Panc1 (cell line): ENCODE results near the gene SFTPA1. TPM values are rescaled to one million over a fixed set of nuclear protein-coding genes. Genes with fewer than 3 reads are reported as not detected.
"Not testable (repeated sequence)": the region's sequence is repeated elsewhere in the genome, so short reads cannot be mapped to it uniquely, and the experiment has no call there.

Experiments
- ATAC-seq: fragments of 200-7000 bp; cut with Tn5 transposase; 2 replicates; pipeline ENCODE4 v1.9.1; 2020; ENCODE audit warnings: mild to moderate bottlenecking, moderate library complexity
- BruUV-seq: library from RNA; stranded (reverse); fragments of 400-500 nt; replicated peaks from 2 replicates; lab custom pipeline; 2021; lab: Mats Ljungman, UMichigan
- CTCF ChIA-PET: fragments of 300-600 bp; sonication (Branson Sonifier 250); formaldehyde crosslinking; loops from one replicate; lab custom pipeline; 2022; ENCODE audit warnings: antibody characterized with exemption; lab: Charles Lee
- POLR2A ChIA-PET: fragments of 300-600 bp; sonication (Branson Sonifier 250); formaldehyde crosslinking; loops from one replicate; lab custom pipeline; 2022; ENCODE audit warnings: antibody characterized with exemption; lab: Charles Lee
- DNase-seq: peaks from one replicate; pipeline ENCODE4 v3.0.0-alpha.2; 2010; ENCODE audit warnings: low read depth, low spot score
- H3K27ac ChIP-seq: 2 replicates; pipeline ENCODE4 v1.5.1; 2011; ENCODE audit warnings: mild to moderate bottlenecking, low read length, inconsistent platforms
- H3K27me3 ChIP-seq: fragments of 200-500 bp; sonication (Bioruptor generic); 2 replicates; pipeline ENCODE4 v1.6.0; 2014; ENCODE audit warnings: low read length, inconsistent platforms; ENCODE audit not compliant: control insufficient read depth, insufficient read depth
- H3K36me3 ChIP-seq: fragments of 200-500 bp; sonication (Bioruptor generic); 2 replicates; pipeline ENCODE4 v1.5.1; 2014; ENCODE audit warnings: inconsistent platforms, mild to moderate bottlenecking, low read length, moderate library complexity; ENCODE audit not compliant: control insufficient read depth, insufficient read depth
- H3K4me1 ChIP-seq: 2 replicates; pipeline ENCODE4 v1.5.1; 2011; ENCODE audit warnings: inconsistent platforms, mild to moderate bottlenecking, low read length, moderate library complexity; ENCODE audit not compliant: control insufficient read depth, insufficient read depth
- H3K4me3 ChIP-seq, 2 experiments: 2 replicates each; pipeline ENCODE4 v1.5.1; 2011 to 2012; ENCODE audit warnings: low read depth in 2 of 2, low read length in 2 of 2, mild to moderate bottlenecking in 2 of 2, inconsistent platforms in 1 of 2, moderate library complexity in 1 of 2
- H3K9me3 ChIP-seq: fragments of 200-500 bp; sonication (Bioruptor generic); 2 replicates; pipeline ENCODE4 v1.5.1; 2014; ENCODE audit warnings: low read depth, mild to moderate bottlenecking, inconsistent platforms, low read length, moderate library complexity; ENCODE audit not compliant: control insufficient read depth, insufficient read depth
- POLR2AphosphoS5 ChIP-seq: IDR thresholded peaks from 2 replicates; pipeline ENCODE4 v1.6.1; 2012; ENCODE audit warnings: mild to moderate bottlenecking, low read depth, low read length, moderate library complexity
- SIN3A ChIP-seq: IDR thresholded peaks from 2 replicates; pipeline ENCODE4 v1.6.1; 2012; ENCODE audit warnings: low read depth, mild to moderate bottlenecking, low read length, moderate library complexity, borderline replicate concordance; ENCODE audit not compliant: insufficient read depth
- TCF7L2 ChIP-seq: IDR thresholded peaks from 2 replicates; pipeline ENCODE4 v1.6.1; 2011; ENCODE audit warnings: mild to moderate bottlenecking, low read depth, low read length, inconsistent platforms
- in situ Hi-C: cut with HindIII; loops from 2 replicates; pipeline ENCODE4 v1.10.0; 2016; ENCODE audit warnings: low sequenced_read_pairs, low pct_unique_long_range_greater_than_20kb
- intact Hi-C: fragments of 100-400 bp; cut with micrococcal nuclease; formaldehyde crosslinking; loops from one replicate; pipeline ENCODE4 v1.10.0; 2022; ENCODE audit not compliant: unreplicated experiment
- total RNA-seq: library from RNA; stranded (reverse); gene quantifications from one replicate; pipeline ENCODE4 v1.2.1, GENCODE V29; 2021; ENCODE audit not compliant: unreplicated experiment
- TF ChIP-seq, protein P1 (sequence below), 2 experiments: IDR thresholded peaks; 2 replicates each; pipeline ENCODE4 v1.6.1; 2011 to 2012; ENCODE audit warnings: low read depth in 2 of 2, control low read depth in 1 of 2, low read length in 1 of 2, mild to moderate bottlenecking in 1 of 2, moderate library complexity in 1 of 2; ENCODE audit not compliant: insufficient read depth in 1 of 2
- TF ChIP-seq, protein P2 (sequence below): fragments of 450-650 bp; IDR thresholded peaks from 2 replicates; pipeline ENCODE4 v1.5.1; 2017; ENCODE audit warnings: mild to moderate bottlenecking

Gene SFTPA1
- total RNA-seq, 1 experiment from 2014 or later = 3.8 TPM

DNA sequence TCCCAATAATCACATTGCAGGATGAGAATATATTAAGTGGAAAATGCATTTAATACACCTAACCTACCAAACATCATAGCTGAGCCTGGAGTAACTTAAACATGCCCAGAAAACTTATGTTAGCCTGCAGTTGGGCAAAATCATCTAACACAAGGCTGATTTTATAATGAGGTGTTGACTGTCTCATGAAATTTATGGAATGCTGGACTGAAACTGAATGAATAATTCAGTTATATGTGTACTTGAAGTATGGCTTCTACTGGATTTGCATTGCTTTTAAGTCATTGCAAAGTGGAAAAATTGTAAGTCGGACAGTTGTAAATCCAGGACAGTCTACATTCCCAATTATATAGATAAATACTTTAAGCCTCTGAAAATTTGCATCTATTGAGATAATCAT, 5.4 kb downstream of the SFTPA1 start:
- in situ Hi-C loops (no loop called here), intact Hi-C loops (no loop called here)
- Histone ChIP-seq H3K9me3 (no peaks in the 10 kb centered on the region), H3K27ac (no peak overlapping the region), H3K4me1 (no peaks in the 10 kb centered on the region), H3K27me3 (0 out of 2 replicates have a peak, but pooled peaks cover 4% of the 10 kb centered on the region), H3K36me3 (no peaks in the 10 kb centered on the region), H3K4me3 (no peak overlapping the region)
- TF ChIP-seq TCF7L2 (no peak), SIN3A (no peak), POLR2AphosphoS5 (no peak)
- TF ChIP-seq, protein P1, sequence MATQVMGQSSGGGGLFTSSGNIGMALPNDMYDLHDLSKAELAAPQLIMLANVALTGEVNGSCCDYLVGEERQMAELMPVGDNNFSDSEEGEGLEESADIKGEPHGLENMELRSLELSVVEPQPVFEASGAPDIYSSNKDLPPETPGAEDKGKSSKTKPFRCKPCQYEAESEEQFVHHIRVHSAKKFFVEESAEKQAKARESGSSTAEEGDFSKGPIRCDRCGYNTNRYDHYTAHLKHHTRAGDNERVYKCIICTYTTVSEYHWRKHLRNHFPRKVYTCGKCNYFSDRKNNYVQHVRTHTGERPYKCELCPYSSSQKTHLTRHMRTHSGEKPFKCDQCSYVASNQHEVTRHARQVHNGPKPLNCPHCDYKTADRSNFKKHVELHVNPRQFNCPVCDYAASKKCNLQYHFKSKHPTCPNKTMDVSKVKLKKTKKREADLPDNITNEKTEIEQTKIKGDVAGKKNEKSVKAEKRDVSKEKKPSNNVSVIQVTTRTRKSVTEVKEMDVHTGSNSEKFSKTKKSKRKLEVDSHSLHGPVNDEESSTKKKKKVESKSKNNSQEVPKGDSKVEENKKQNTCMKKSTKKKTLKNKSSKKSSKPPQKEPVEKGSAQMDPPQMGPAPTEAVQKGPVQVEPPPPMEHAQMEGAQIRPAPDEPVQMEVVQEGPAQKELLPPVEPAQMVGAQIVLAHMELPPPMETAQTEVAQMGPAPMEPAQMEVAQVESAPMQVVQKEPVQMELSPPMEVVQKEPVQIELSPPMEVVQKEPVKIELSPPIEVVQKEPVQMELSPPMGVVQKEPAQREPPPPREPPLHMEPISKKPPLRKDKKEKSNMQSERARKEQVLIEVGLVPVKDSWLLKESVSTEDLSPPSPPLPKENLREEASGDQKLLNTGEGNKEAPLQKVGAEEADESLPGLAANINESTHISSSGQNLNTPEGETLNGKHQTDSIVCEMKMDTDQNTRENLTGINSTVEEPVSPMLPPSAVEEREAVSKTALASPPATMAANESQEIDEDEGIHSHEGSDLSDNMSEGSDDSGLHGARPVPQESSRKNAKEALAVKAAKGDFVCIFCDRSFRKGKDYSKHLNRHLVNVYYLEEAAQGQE (IDR thresholded peaks at IDR 0.05; ENCODE audit: insufficient read depth in 1 of 2, low read depth in 2 of 2, low read length in 1 of 2) = no peak
- TF ChIP-seq, protein P2, sequence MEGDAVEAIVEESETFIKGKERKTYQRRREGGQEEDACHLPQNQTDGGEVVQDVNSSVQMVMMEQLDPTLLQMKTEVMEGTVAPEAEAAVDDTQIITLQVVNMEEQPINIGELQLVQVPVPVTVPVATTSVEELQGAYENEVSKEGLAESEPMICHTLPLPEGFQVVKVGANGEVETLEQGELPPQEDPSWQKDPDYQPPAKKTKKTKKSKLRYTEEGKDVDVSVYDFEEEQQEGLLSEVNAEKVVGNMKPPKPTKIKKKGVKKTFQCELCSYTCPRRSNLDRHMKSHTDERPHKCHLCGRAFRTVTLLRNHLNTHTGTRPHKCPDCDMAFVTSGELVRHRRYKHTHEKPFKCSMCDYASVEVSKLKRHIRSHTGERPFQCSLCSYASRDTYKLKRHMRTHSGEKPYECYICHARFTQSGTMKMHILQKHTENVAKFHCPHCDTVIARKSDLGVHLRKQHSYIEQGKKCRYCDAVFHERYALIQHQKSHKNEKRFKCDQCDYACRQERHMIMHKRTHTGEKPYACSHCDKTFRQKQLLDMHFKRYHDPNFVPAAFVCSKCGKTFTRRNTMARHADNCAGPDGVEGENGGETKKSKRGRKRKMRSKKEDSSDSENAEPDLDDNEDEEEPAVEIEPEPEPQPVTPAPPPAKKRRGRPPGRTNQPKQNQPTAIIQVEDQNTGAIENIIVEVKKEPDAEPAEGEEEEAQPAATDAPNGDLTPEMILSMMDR = no peak
- CTCF ChIA-PET = no interaction called here
- POLR2A ChIA-PET = no interaction called here
- no peak for DNase-seq
- BruUV-seq = no TSS peak
- ATAC-seq = no peak

DNA sequence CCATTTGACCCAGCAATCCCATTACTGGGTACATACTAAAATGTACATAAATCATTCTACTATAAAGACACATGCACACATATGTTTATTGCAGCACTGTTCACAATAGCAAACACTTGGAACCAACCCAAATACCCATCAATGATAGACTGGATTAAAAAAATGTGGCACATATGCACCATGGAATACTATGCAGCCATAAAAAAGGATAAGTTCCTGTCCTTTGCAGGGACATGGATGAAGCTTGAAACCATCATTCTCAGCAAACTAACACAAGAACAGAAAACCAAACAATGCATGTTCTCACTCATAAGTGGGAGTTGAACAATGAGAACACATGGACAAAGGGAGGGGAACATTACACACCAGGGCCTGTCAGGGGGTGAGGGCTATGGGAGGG, 12.9 kb downstream of the SFTPA1 start:
- DNase-seq, H3K36me3 ChIP-seq, POLR2A ChIA-PET, CTCF ChIA-PET, ATAC-seq, H3K27ac ChIP-seq, H3K4me3 ChIP-seq, H3K4me1 ChIP-seq, H3K27me3 ChIP-seq, BruUV-seq, in situ Hi-C loops, H3K9me3 ChIP-seq, intact Hi-C loops: not testable (repeated sequence)

DNA sequence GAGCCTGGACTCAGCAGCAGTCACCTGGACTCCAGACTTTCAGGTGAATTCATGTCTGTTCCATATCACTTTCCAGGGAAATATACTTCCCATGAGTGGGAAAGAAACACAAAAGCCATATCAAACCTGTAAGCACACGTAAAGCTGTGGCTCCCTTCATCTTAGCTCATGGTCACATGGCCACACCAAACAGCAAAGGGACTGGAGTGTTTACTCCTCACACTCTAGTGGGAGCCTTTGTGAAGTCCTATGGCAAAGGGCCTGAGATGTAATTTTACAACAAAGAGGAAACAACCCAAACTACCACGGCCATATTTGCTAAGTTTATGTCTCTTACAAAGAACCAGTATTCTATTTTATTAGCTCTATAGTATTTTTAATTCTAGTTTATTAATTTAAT, 16.3 kb downstream of the SFTPA1 start:
- Histone ChIP-seq H3K36me3 (no peaks in the 10 kb centered on the region), H3K27ac (no peak overlapping the region), H3K4me3 (no peak overlapping the region), H3K27me3 (peaks cover 6% of the 10 kb centered on the region; the same call in 1 of the 2 replicates), H3K4me1 (no peaks in the 10 kb centered on the region), H3K9me3 (no peaks in the 10 kb centered on the region; the same call in 1 of the 2 replicates)
- BruUV-seq = no TSS peak
- DNase-seq (no peak), ATAC-seq (no peak)
- in situ Hi-C loops (no loop called here), intact Hi-C loops (no loop called here)
- ChIA-PET CTCF (no interaction called here), POLR2A (no interaction called here)
- TF ChIP-seq, protein P1 (IDR thresholded peaks at IDR 0.05; ENCODE audit: insufficient read depth in 1 of 2, low read depth in 2 of 2, low read length in 1 of 2) = no peak
